Astrocyte of the cerebellum (primary cell): ENCODE data around the gene ATP13A3.
A peak's percentile ranks its signal among the peaks of the same experiment; 100 is the strongest.
"Not testable (repeated sequence)": the region's sequence is repeated elsewhere in the genome, so short reads cannot be mapped to it uniquely, and the experiment has no call there.

Source experiments
- DNase-seq: peaks from one replicate; pipeline ENCODE4 v3.0.0-alpha.2; 2011; ENCODE audit warnings: low read depth
- H3K4me3 ChIP-seq: 2 replicates; pipeline ENCODE4 v1.5.1; 2011; ENCODE audit warnings: mild to moderate bottlenecking, low read depth, low read length, moderate library complexity
- CTCF ChIP-seq: IDR thresholded peaks from 2 replicates; pipeline ENCODE4 v1.5.1; 2012; ENCODE audit warnings: low read length, low read depth, moderate library complexity, mild to moderate bottlenecking; ENCODE audit errors: missing control alignments
- in situ Hi-C: cut with HindIII; loops from 2 replicates; pipeline ENCODE4 v1.10.0; 2017; ENCODE audit warnings: low sequenced_read_pairs

Gene ATP13A3

DNA sequence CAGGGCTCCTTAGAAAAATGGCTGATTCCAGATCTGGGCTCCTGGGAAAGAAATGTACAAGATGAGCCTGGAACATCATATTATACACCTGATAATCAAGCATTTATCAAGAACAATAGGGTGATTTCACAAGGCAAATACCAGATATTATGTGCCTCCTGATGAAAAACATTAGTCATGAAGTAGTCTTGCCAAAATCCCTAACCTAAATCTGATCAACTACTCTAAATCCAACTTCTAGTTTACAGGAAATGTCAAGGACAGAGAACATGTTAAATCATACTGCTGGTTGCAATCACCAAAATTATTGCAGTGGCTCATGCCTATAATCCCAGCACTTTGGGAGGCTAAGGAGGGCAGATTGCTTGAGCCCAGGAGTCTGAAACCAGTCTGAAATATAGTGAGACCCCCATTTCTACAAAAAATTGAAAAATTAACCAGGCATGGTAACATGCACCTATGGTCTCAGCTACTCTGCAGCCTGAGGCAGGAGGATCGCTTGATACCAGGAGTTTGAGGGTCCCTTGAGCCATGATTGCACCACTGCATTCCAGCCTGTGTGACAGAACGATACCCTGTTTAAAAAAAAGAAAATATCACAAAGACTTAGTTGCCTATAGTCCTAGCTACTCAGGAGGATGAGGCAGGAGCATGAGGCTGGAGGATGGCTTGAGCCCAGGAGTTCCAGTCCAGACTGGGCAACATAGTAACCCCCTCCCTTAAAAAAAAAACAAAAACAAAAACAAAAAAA is 34.9 kb upstream of the ATP13A3 start:
- no peak for TF ChIP-seq CTCF
- H3K4me3 ChIP-seq: no peak overlapping the region
- in situ Hi-C loops: no loop called here
- peak; percentile 47 for DNase-seq

DNA sequence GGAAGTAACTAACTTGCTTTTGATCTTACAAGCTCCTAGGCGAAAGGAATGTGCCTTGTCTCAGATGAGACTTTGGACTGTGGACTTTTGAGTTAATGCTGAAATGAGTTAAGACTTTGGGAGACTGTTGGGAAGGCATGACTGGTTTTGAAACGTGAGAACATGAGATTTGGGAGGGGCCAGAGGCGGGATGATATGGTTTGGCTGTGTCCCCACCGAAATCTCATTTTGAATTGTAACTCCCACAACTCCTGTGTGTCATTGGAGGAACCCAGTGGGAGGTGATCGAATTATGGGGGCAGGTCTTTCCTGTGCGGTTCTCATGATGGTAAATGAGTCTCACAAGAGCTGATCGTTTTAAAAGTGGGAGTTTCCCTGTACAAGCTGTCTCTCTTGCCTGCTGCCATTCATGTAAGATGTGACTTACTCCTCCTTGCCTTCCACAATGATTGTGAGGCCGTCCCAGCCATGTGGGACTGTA is 33.9 kb upstream of the ATP13A3 start:
- DNase-seq, H3K4me3 ChIP-seq, in situ Hi-C loops: not testable (repeated sequence)

GRCh38 chr3:194520201-194520600 is 33.4 kb upstream of the ATP13A3 start:
- in situ Hi-C loops, DNase-seq, H3K4me3 ChIP-seq: not testable (repeated sequence)

DNA sequence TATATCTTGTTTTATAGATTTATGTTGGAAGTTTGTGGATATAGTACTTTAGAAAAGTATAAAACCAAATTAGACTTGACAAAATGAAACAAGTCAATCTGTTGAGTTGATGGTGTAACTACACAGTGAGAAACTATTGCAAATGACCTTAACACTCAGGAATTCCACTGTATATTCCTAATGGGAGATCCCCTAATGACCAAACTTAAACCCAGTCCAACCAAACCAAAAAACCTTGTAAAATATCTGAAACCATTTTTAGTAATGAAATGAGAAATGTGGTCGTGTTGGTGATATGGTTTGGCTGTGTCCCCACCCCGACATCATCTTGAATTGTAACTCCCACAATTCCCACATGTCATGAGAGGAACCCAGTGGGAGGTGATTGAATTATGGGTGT is 31.9 kb upstream of the ATP13A3 start:
- in situ Hi-C loops: no loop called here
- TF ChIP-seq CTCF: no peak
- H3K4me3 ChIP-seq: no peak overlapping the region
- DNase-seq: peak; percentile 15

- in situ Hi-C loops: no loop called here
- DNase-seq: no peak
- no peak for TF ChIP-seq CTCF
- no peak overlapping the region for H3K4me3 ChIP-seq
These were observed 30.5 kb upstream of the ATP13A3 start for GRCh38 chr3:194517333-194517732.

- in situ Hi-C loops: no loop called here
- no peak for DNase-seq
These were observed 27.8 kb upstream of the ATP13A3 start for GRCh38 chr3:194514626-194515025.

GRCh38 chr3:194512895-194513601 is 26.2 kb upstream of the ATP13A3 start:
- no peak overlapping the region for H3K4me3 ChIP-seq
- DNase-seq: no peak
- TF ChIP-seq CTCF: no peak
- in situ Hi-C loops: no loop called here

More at GRCh38 chr3:194514626-194515025, 27.8 kb upstream of the ATP13A3 start:
- no peak overlapping the region for H3K4me3 ChIP-seq
- no peak for TF ChIP-seq CTCF
